Progenitor cell of endocrine pancreas (in vitro differentiated cells): ENCODE data around the gene COBL. TPM values are rescaled to one million over a fixed set of nuclear protein-coding genes. Genes with fewer than 3 reads are reported as not detected.
A peak's percentile ranks its signal among the peaks of the same experiment; 100 is the strongest.

Experiments
- DNase-seq: peaks from one replicate; pipeline ENCODE4 v3.0.0; 2021; ENCODE audit warnings: low spot score; ENCODE audit not compliant: unreplicated experiment
- H3K27ac Mint-ChIP-seq: 2 replicates; pipeline ENCODE4 v1.8.0; 2021; ENCODE audit warnings: mild to moderate bottlenecking, moderate library complexity, mixed read lengths
- H3K27me3 Mint-ChIP-seq: 2 replicates; pipeline ENCODE4 v1.8.0; 2021; ENCODE audit warnings: mixed read lengths
- H3K36me3 Mint-ChIP-seq: 2 replicates; pipeline ENCODE4 v1.8.0; 2022; ENCODE audit warnings: mixed read lengths; ENCODE audit not compliant: insufficient read depth
- H3K4me1 Mint-ChIP-seq: 2 replicates; pipeline ENCODE4 v1.8.0; 2021; ENCODE audit warnings: low read depth, mixed read lengths
- H3K4me3 Mint-ChIP-seq: 2 replicates; pipeline ENCODE4 v1.8.0; 2021; ENCODE audit warnings: low read depth, mild to moderate bottlenecking, moderate library complexity, mixed read lengths
- H3K9me3 Mint-ChIP-seq: 2 replicates; pipeline ENCODE4 v1.8.0; 2021; ENCODE audit warnings: low read depth, mixed read lengths
- CTCF ChIP-seq: fragments of 200-600 bp; sonication (generic); IDR thresholded peaks from one replicate; pipeline ENCODE4 v1.5.0; 2021; ENCODE audit warnings: antibody characterized with exemption, mild to moderate bottlenecking; ENCODE audit not compliant: unreplicated experiment
- total RNA-seq: library from RNA; stranded (reverse); gene quantifications from 2 replicates; pipeline ENCODE4 v1.2.1, GENCODE V29; 2021

The COBL gene
- total RNA-seq, 1 donor from 2014 or later = 21.3 TPM

- no peak for TF ChIP-seq CTCF
- Mint-ChIP-seq H3K4me3 (no peak overlapping the region), H3K27me3 (no peaks in the 10 kb centered on the region), H3K9me3 (no peaks in the 10 kb centered on the region), H3K27ac (no peak overlapping the region), H3K4me1 (peaks cover 8% of the 10 kb centered on the region), H3K36me3 (peaks cover 2% of the 10 kb centered on the region)
- DNase-seq = no peak
Observed at GRCh38 chr7:51123322-51124019, 193.1 kb downstream of the COBL start.

GRCh38 chr7:51121931-51122425 is 194.6 kb downstream of the COBL start:
- peaks cover 8% of the 10 kb centered on the region for H3K4me1 Mint-ChIP-seq
- H3K4me3 Mint-ChIP-seq = peak overlapping the region; percentile 20
- DNase-seq = no peak
- H3K9me3 Mint-ChIP-seq = no peaks in the 10 kb centered on the region
- H3K27me3 Mint-ChIP-seq = no peaks in the 10 kb centered on the region
- H3K27ac Mint-ChIP-seq = peak overlapping the region; percentile 71
- H3K36me3 Mint-ChIP-seq = peaks cover 3% of the 10 kb centered on the region
- no peak for TF ChIP-seq CTCF

GRCh38 chr7:51121036-51121790 is 195.4 kb downstream of the COBL start:
- Mint-ChIP-seq H3K27ac (no peak overlapping the region), H3K27me3 (no peaks in the 10 kb centered on the region), H3K4me3 (no peak overlapping the region), H3K4me1 (peaks cover 8% of the 10 kb centered on the region), H3K36me3 (peaks cover 2% of the 10 kb centered on the region), H3K9me3 (peaks cover under 1% of the 10 kb centered on the region)
- TF ChIP-seq CTCF = no peak
- DNase-seq = no peak

GRCh38 chr7:51118628-51119027 is 198.0 kb downstream of the COBL start:
- H3K4me1 Mint-ChIP-seq = peaks cover 8% of the 10 kb centered on the region
- no peak overlapping the region for H3K4me3 Mint-ChIP-seq
- H3K27me3 Mint-ChIP-seq = no peaks in the 10 kb centered on the region
- H3K9me3 Mint-ChIP-seq = peaks cover 8% of the 10 kb centered on the region
- peaks cover 3% of the 10 kb centered on the region for H3K36me3 Mint-ChIP-seq
- TF ChIP-seq CTCF = no peak
- no peak overlapping the region for H3K27ac Mint-ChIP-seq
- no peak for DNase-seq

- TF ChIP-seq CTCF = no peak
- peaks cover 8% of the 10 kb centered on the region for H3K9me3 Mint-ChIP-seq
- peaks cover 3% of the 10 kb centered on the region for H3K36me3 Mint-ChIP-seq
- DNase-seq = no peak
- no peak overlapping the region for H3K27ac Mint-ChIP-seq
- H3K4me3 Mint-ChIP-seq = no peak overlapping the region
- H3K27me3 Mint-ChIP-seq = no peaks in the 10 kb centered on the region
- H3K4me1 Mint-ChIP-seq = no peaks in the 10 kb centered on the region
Observed at GRCh38 chr7:51114501-51114900, 202.1 kb downstream of the COBL start.
